Esophagus muscularis mucosa (tissue), 3 donors: Measurements from ENCODE around the gene LMF1.

Experiments
- CTCF ChIP-seq, 3 experiments: fragments of 200-600 bp in 2 of 3; fragments of 450-650 bp in 1 of 3; sonication (generic) in 2 of 3; IDR thresholded peaks; one replicate each; pipeline ENCODE4 v1.5.1; 2017 to 2019; ENCODE audit warnings: antibody characterized with exemption in 3 of 3, mild to moderate bottlenecking in 2 of 3, moderate library complexity in 1 of 3
- POLR2A ChIP-seq: fragments of 450-650 bp; IDR thresholded peaks from one replicate; pipeline ENCODE4 v1.6.1; 2017; ENCODE audit warnings: antibody characterized with exemption, moderate library complexity, mild to moderate bottlenecking, low read depth

GRCh38 chr16:998211-998610 lies 27.4 kb upstream of the LMF1 start:
- no peak for TF ChIP-seq POLR2A
- TF ChIP-seq CTCF (IDR thresholded peaks at IDR 0.05) = no peak
